ACHN (cell line): Measurements from ENCODE around the gene FER1L5.

Source experiments
- DNase-seq: peaks from one replicate; pipeline ENCODE4 v3.0.0-alpha.2; 2015
- in situ Hi-C: cut with HindIII; loops from 2 replicates; pipeline ENCODE4 v1.10.0; 2017; ENCODE audit warnings: low sequenced_read_pairs, low pct_ligation_motif_present, low pct_unique_long_range_greater_than_20kb

Gene FER1L5

DNA sequence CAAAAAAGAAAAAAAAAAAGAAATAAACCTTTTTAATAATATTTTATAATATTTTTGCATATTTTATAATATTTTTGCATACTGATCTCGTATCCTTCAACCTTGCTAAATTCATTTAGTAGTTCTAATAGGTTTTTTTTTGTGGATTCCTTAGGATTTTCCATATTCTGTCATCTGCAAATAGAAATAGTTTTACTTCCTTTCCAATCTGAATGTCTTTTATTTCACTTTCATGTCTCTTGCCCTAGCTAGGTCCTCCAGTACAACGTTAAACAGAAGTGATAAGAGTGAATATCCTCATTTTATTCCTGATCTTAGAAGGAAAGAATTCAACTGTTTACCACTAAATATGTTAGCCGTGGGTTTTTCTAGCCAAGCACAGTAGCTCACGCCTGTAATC lies 83.6 kb downstream of the FER1L5 start:
- in situ Hi-C loops: no loop called here
- DNase-seq: no peak

DNA sequence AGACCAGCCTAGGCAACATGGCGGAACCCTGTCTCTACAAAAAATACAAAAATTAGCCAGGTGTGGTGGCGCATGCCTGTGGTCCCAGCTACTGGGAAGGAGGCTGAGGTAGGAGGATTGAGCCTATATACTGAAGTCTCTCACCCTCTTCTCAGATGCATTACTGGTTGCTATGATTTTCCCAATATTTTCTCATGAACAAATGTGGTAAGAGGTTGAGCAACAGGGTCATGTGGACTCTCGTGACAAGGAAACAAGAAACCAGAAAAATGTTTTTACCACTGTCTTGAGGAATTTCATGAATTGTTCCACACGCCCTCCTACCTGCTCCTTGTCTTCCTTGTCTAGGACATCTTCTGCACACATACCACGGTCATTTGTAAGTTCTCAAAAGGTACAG lies 84.9 kb downstream of the FER1L5 start:
- in situ Hi-C loops: no loop called here

DNA sequence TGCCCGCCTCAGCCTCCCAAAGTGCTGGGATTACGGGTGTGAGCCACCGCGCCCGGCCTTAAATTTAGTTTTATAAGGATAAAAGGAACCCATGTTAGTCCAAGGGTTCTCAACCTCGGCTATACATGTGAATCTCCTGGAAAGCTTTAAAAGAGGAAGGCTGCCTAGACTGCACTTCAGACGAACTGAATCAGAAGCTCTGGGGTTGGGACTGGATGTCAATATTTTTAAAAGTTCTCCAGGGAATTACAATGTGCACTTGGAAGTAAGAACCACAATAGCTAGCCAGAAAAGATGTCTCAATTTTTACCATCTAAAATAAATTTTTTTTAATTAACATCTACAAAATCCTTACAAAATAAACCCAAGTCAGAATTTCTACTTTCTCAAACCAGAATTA lies 87.2 kb downstream of the FER1L5 start:
- DNase-seq: no peak
- in situ Hi-C loops: no loop called here

More for the DNA sequence above, 84.9 kb downstream of the FER1L5 start:
- DNase-seq: no peak

DNA sequence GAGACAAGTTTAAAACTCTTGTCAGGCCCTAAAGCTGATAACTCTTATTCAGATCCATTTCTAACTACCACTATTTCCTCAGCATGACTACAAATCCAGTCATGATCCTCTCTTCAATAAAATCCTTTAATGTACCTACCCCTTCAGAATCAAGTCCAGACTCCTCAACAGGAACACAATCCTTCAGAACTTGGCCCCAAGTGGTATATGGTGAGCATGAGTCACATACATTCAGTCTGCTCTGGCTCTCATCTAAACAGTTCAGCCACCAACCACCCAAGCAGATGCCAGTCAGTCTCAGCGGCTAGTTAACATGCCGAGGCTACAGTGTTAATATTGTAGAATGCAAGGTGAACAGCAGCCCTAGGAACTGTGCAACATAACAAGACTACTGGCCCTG lies 87.6 kb downstream of the FER1L5 start:
- in situ Hi-C loops: no loop called here
- no peak for DNase-seq

DNA sequence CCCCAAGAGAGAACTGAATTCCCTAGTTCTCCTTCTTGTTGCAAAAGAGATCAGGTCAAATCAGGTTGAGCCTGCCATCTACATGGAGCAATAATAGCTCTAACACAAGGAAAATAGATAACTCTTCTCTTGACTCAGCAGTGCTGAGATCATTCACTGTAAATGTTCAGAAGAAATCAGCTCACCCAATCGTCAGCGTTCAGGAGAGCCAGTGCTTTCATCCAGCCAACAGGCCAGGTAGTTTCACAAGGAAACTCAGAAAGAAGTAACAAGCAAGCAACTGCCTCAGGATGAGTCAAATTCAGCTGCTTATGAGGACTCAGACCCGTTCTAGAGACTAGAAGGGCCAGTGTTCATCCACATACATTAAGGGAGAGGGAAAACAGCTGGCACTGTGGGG lies 91.4 kb downstream of the FER1L5 start:
- no peak for DNase-seq
- in situ Hi-C loops: no loop called here

DNA sequence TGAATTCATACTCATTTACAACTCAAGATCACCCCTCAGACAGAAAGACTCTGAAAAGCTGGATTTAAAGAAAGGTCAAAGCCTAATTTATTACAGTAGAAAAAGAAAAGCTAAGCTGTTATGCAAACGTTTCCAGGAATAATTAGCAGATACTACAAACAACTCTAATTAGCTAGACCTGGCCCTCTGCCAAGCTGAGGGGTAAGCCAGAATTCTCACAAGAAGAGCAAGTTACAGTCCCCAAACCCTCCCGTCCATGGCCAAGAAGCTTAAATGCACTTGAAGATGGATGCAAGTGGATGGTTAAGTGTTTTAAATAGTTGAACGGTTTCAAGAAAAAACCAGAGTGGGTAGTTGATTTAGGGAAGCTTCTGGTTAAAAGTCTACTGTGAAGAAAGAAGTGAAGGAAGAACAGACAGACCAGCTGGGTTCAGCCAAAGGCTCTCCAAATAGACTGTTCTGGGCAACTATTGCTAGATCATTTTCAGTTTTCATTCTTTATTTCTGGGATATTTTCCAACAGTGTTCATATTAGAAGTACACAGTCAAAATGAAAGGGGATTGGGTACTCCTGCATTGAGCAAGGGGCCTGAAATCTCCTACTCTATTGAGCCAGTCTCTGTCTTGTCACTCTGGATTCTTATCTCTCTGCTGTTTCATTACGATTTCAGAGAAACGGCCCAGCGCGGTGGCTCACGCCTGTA lies 92.5 kb downstream of the FER1L5 start:
- no peak for DNase-seq
- in situ Hi-C loops: no loop called here

DNA sequence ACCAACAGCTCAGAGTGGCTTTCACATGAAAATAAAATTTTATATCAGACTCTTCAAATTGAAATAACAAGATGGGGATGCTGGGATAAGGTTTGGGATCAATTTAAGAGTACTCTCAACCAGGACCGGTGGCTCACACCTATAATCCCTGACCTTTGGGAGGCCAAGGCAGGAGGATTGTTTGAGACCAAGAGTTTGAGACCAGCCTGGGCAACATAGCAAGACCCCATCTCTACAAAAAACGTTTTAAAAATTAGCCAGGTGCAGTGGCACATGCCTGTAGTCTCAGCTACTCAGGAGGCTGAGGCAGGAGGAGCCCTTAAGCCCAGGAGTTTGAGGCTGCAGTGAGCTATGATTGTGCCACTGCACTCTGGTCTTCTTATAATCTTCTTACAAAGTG lies 94.7 kb downstream of the FER1L5 start:
- DNase-seq: no peak
- in situ Hi-C loops: no loop called here

DNA sequence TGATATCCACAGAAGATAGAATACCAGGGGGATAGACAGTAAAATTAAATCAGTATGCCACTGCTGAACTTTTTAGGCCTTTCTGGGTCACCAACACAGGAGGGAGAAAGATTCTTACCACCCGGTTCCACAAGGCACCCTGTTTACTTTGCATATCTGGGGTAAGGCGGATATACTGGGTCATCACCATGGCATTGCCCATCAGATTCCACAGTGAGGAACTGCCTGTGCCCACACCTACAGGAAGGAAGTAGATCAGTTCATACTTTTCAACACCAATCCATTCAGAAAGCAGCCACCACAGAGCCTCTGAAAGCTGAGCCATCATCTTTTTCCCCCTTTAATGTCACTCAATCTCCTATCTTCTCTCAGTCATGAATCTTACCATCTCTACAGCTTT lies 95.3 kb downstream of the FER1L5 start:
- DNase-seq: no peak
- in situ Hi-C loops: no loop called here

DNA sequence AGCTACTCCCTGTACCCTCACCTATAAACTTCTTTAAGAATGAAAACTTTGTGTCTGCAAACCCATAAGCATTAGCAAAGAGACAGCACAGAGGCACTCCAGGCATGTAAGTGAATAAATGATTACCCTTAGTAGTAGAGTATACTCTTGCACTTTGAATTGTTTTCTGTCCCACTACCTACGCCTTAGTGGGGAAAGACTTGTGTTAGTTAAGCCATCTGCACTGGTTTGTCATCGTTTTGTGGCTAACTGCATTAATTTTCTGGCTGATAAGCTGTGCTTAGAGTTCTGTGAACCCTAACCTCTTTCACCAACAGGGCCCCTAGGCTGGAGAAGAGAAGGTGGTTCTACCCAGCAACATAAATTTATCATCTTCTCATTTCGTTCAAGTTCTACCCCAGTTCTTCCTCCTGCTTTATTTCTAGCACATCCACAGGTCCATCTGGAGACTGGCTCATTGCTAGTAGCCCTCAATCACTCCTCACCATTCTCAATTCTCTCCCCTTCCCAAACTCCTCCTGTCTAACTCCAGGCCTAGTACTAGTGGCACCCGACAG lies 96.6 kb downstream of the FER1L5 start:
- no peak for DNase-seq
- in situ Hi-C loops: no loop called here

DNA sequence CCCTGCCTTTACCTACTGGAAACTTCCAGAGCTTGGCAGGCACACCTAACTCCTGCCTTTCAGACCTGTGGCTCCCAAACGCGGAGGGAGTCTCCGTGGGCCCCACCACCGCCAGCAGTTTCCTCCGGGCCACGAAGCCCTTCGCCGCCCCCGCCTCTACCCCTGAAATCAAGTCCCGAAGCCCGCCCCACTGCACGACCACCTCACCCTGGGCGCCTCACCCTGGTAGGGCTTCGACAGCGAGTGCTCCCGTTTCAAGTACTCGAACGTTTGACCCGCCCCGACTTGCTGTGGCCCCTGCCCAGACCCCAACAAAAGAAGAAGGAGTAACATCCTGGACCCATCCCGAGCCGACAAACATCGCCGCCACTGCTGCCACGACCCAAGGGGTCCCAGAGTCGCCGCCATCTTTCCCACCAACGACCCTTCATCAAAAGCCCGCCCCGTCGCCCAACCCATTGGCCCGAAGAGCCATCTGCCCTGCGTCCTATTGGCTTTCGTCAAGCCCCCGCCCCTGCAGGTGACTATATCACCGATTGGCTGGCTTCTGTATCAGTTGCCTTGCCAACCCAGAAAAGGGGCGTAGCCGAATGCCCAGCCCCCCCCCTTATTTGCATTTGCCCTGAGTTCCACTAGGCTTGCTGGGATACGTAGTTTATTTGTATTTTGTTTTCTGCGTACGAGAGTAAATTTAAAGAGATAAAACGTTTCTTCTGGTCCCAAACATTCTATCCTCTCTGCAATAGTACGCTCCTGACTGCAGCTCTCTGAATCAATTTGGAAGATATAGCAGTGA lies 97.3 kb downstream of the FER1L5 start, which contains the start of gene LMAN2L:
LMAN2L (minus strand) TSS at position 432 of the 796 bp plus-strand sequence; CDS start at position 408, 24 bp downstream.
- DNase-seq: peak; percentile 98
- in situ Hi-C loops: no loop called here

DNA sequence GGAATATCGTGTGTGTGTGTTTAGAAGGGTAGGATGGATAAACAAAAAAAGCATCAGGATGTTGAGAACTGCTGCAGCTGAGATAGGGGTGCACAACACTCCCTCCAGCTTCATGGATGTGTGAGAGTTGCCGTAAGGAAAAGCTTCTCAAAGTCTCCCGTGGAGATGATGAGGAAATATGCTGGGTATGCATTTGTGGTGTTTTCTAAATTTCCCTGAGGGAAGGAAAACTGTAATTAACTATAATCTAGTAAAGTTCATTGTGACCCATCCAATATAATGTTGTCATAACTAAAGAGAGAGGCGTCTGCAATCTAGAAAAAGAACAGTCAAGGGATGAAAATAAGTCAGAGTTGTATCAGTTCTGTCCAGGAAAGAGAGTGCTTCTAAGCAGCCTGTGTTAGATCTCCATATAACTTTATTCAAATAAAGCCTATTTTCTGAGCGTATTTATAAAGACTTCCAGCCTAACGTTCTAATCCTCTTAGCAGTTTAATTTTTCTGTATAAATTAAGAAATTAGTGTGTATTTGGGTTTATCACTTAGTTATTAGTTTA lies 104.6 kb downstream of the FER1L5 start:
- in situ Hi-C loops: no loop called here
- DNase-seq: no peak

DNA sequence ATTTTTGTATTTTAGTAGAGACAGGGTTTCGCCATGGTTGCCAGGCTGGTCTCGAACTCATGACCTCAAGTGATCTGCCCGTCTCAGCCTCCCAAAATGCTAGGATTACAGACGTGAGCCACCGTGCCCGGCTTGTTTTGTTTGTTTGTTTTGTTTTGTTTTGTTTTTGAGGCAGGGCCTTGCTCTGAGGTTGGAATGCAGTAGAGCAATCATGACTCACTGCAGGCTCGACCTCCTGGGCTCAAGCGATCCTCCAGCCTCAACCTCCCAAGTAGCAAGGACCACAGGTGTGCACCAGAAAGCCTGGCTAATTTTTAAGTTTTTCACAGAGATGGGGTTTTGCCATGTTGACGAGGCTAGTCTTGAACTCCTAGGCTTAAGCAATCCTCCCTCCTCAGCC lies 109.2 kb downstream of the FER1L5 start:
- in situ Hi-C loops: no loop called here
- no peak for DNase-seq

DNA sequence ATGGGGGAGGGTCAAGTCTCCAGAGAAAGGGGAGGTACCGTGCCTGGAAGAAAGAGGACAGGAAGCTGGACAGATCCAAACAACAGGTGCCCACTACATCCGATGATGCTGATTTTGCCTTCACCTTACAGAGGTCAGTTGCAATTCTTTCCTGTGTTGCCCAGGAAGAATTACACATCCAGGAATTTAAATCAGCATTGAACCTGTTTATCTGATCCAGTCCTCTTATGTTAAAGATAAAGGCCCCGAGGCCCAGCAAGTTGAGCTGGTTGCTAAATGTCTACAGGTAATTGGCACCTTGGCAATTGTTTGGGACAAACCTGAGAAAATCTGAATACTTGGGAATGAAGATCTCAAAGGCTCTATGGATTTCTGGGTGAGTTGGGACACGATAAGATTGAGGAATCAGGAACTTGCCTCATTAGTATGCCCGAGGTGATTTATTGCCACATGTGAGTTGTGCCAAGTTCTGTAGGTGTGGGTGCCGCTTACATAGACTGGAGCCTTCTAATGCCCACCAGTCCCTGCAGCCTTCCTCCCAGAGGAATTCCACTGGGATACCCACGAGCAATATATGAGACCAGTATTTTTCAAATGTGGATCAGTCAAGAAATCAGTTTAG lies 111.2 kb downstream of the FER1L5 start:
- in situ Hi-C loops: no loop called here

DNA sequence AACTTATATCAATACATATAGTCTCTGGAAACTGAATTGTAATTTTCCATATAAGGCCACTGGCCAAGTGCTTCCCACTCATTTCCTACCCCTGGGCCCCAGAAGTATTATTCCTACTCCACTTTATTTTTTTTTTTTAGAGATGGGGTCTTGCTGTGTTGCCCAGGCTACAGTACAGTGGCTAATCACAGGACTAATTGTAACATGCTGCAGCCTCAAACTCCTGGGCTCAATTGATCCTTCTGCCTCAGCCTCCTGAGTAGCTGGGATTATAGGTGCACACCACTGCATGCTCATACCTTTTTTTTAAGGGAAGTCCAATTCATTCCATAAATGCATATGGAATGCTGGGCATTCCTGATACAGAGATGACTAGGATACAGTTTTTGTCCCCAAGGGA lies 111.8 kb downstream of the FER1L5 start:
- in situ Hi-C loops: no loop called here
- no peak for DNase-seq

More for the DNA sequence above, 111.2 kb downstream of the FER1L5 start:
- DNase-seq: no peak
